HG03378 (cell line): Measurements from ENCODE around the gene OCA2.
"Not testable (repeated sequence)": the region's sequence is repeated elsewhere in the genome, so short reads cannot be mapped to it uniquely, and the experiment has no call there.

Experiments used
- ATAC-seq: cut with Tn5 transposase; IDR thresholded peaks from one replicate; pipeline ENCODE4 v1.9.1; 2021; ENCODE audit warnings: mild to moderate bottlenecking, moderate library complexity; ENCODE audit not compliant: unreplicated experiment

OCA2 gene

GRCh38 chr15:27787931-27788330 lies 311.2 kb downstream of the OCA2 start:
- no peak for ATAC-seq

- no peak for ATAC-seq
Observed at GRCh38 chr15:27784107-27784506, 315.0 kb downstream of the OCA2 start.

- ATAC-seq: no peak
Observed at GRCh38 chr15:27783678-27784077, 315.4 kb downstream of the OCA2 start.

- ATAC-seq: no peak
Observed at GRCh38 chr15:27782125-27782524, 317.0 kb downstream of the OCA2 start.

GRCh38 chr15:27776501-27776900 lies 322.6 kb downstream of the OCA2 start:
- no peak for ATAC-seq

- no peak for ATAC-seq
Observed at GRCh38 chr15:27774638-27775037, 324.5 kb downstream of the OCA2 start.

GRCh38 chr15:27774191-27774590 lies 324.9 kb downstream of the OCA2 start:
- ATAC-seq: no peak

GRCh38 chr15:27771892-27772291 lies 327.2 kb downstream of the OCA2 start:
- ATAC-seq: no peak

GRCh38 chr15:27770769-27771554 lies 328.2 kb downstream of the OCA2 start:
- ATAC-seq: no peak

- no peak for ATAC-seq
Observed at GRCh38 chr15:27770086-27770607, 329.0 kb downstream of the OCA2 start.

- ATAC-seq: no peak
Observed at GRCh38 chr15:27769652-27770051, 329.5 kb downstream of the OCA2 start.

- ATAC-seq: no peak
Observed at GRCh38 chr15:27768732-27769475, 330.2 kb downstream of the OCA2 start.

GRCh38 chr15:27767918-27768640 lies 331.0 kb downstream of the OCA2 start:
- no peak for ATAC-seq

GRCh38 chr15:27767430-27767829 lies 331.7 kb downstream of the OCA2 start:
- not testable (repeated sequence) for ATAC-seq

- ATAC-seq: no peak
Observed at GRCh38 chr15:27764339-27764738, 334.8 kb downstream of the OCA2 start.

GRCh38 chr15:27763514-27763913 lies 335.6 kb downstream of the OCA2 start:
- ATAC-seq: no peak

GRCh38 chr15:27762471-27762870 lies 336.6 kb downstream of the OCA2 start:
- no peak for ATAC-seq

- ATAC-seq: no peak
Observed at GRCh38 chr15:27757052-27757451, 342.1 kb downstream of the OCA2 start.

GRCh38 chr15:27752691-27753090 lies 346.4 kb downstream of the OCA2 start:
- no peak for ATAC-seq

GRCh38 chr15:27747997-27748396 lies 351.1 kb downstream of the OCA2 start:
- ATAC-seq: no peak

- no peak for ATAC-seq
Observed at GRCh38 chr15:27746401-27746955, 352.6 kb downstream of the OCA2 start.
